ENCODE measurements around the gene RPS21. TPM values are rescaled to one million over a fixed set of nuclear protein-coding genes. Genes with fewer than 3 reads are reported as not detected.

RPS21 gene
- total and polyA plus RNA-seq, 2 experiments from 2014 or later = 639 to 1,039 TPM

- 53 to 56% methylated on average over 18 to 20 of the region's 20 CpGs for WGBS, 2 experiments (ENCODE audit: low coverage in 1 of 2, low lambda C conversion rate in 2 of 2, missing lambda C conversion rate in 2 of 2)
- in situ Hi-C loops (cut with MboI) = no loop called here
- DNase-seq = no peak
- no peak for TF ChIP-seq EZH2 (IDR thresholded peaks at IDR 0.05; ENCODE audit: insufficient read depth, poor library complexity, severe bottlenecking)
- no peak for TF ChIP-seq EZH2phosphoT487 (IDR thresholded peaks at IDR 0.05; ENCODE audit: insufficient read depth, low read depth)
- Histone ChIP-seq H3K4me3 (no peak overlapping the region), H2AFZ (no peak overlapping the region), H3K4me1 (ENCODE audit: insufficient read depth) (peaks cover 6% of the 10 kb centered on the region; the same call in 1 of the 2 replicates), H3K9ac (no peak overlapping the region), H3K36me3 (ENCODE audit: low read depth) (no peaks in the 10 kb centered on the region), H3K9me2 (ENCODE audit: insufficient read depth) (no peaks in the 10 kb centered on the region), H3K9me3 (ENCODE audit: low read depth) (no peaks in the 10 kb centered on the region), H3K27ac (no peak overlapping the region), H3K4me2 (ENCODE audit: unreplicated experiment) (no peak overlapping the region), H4K20me1 (ENCODE audit: insufficient read depth) (no peaks in the 10 kb centered on the region), H3K79me2 (ENCODE audit: insufficient read depth) (no peaks in the 10 kb centered on the region), H3K27me3 (replicated peaks; ENCODE audit: insufficient read depth) (peaks cover 9% of the 10 kb centered on the region; the same call in 1 of the 2 replicates), H3F3A (ENCODE audit: insufficient read depth) (no peaks in the 10 kb centered on the region)
These were observed 23.6 kb upstream of the RPS21 start for GRCh38 chr20:62362991-62363919.

GRCh38 chr20:62363920-62364851 is 22.7 kb upstream of the RPS21 start:
- Histone ChIP-seq H3K27ac (no peak overlapping the region), H4K20me1 (ENCODE audit: insufficient read depth) (no peaks in the 10 kb centered on the region), H3K27me3 (replicated peaks; ENCODE audit: insufficient read depth) (peaks cover 9% of the 10 kb centered on the region; the same call in 1 of the 2 replicates), H3K9ac (no peak overlapping the region), H3K79me2 (ENCODE audit: insufficient read depth) (no peaks in the 10 kb centered on the region), H3K4me1 (ENCODE audit: insufficient read depth) (peaks cover 13% of the 10 kb centered on the region), H3F3A (ENCODE audit: insufficient read depth) (no peaks in the 10 kb centered on the region), H3K36me3 (ENCODE audit: low read depth) (no peaks in the 10 kb centered on the region), H2AFZ (no peak overlapping the region), H3K9me3 (ENCODE audit: low read depth) (no peaks in the 10 kb centered on the region), H3K4me3 (no peak overlapping the region), H3K4me2 (ENCODE audit: unreplicated experiment) (no peak overlapping the region), H3K9me2 (ENCODE audit: insufficient read depth) (no peaks in the 10 kb centered on the region)
- no peak for DNase-seq
- WGBS, 2 experiments (ENCODE audit: low coverage in 1 of 2, low lambda C conversion rate in 2 of 2, missing lambda C conversion rate in 2 of 2) = 77 to 80% methylated on average over 21 to 22 of the region's 22 CpGs
- no peak for TF ChIP-seq EZH2 (IDR thresholded peaks at IDR 0.05; ENCODE audit: insufficient read depth, poor library complexity, severe bottlenecking)
- TF ChIP-seq EZH2phosphoT487 (IDR thresholded peaks at IDR 0.05; ENCODE audit: insufficient read depth, low read depth) = no peak
- in situ Hi-C loops (cut with MboI) = no loop called here

GRCh38 chr20:62364911-62365736 is 21.8 kb upstream of the RPS21 start:
- no peak for DNase-seq
- H3K4me1 ChIP-seq (ENCODE audit: insufficient read depth) = peaks cover 18% of the 10 kb centered on the region
- in situ Hi-C loops (cut with MboI) = no loop called here

More at GRCh38 chr20:62364911-62365736, 21.8 kb upstream of the RPS21 start:
- WGBS, 2 experiments (ENCODE audit: low coverage in 1 of 2, low lambda C conversion rate in 2 of 2, missing lambda C conversion rate in 2 of 2) = 62 to 64% methylated on average over 26 to 27 of the region's 27 CpGs
- Histone ChIP-seq H4K20me1 (ENCODE audit: insufficient read depth) (no peaks in the 10 kb centered on the region), H3K9me3 (ENCODE audit: low read depth) (no peaks in the 10 kb centered on the region), H3K4me3 (no peak overlapping the region), H3K9ac (no peak overlapping the region), H3K36me3 (ENCODE audit: low read depth) (no peaks in the 10 kb centered on the region), H2AFZ (no peak overlapping the region), H3K9me2 (ENCODE audit: insufficient read depth) (no peaks in the 10 kb centered on the region), H3K27ac (no peak overlapping the region), H3F3A (ENCODE audit: insufficient read depth) (no peaks in the 10 kb centered on the region), H3K27me3 (replicated peaks; ENCODE audit: insufficient read depth) (peaks cover 9% of the 10 kb centered on the region; the same call in 1 of the 2 replicates), H3K79me2 (ENCODE audit: insufficient read depth) (no peaks in the 10 kb centered on the region), H3K4me2 (ENCODE audit: unreplicated experiment) (no peak overlapping the region)
- TF ChIP-seq EZH2phosphoT487 (IDR thresholded peaks at IDR 0.05; ENCODE audit: insufficient read depth, low read depth) (no peak), EZH2 (IDR thresholded peaks at IDR 0.05; ENCODE audit: insufficient read depth, poor library complexity, severe bottlenecking) (no peak)

Data from GM23248 (cell line).